Loucy (cell line): ENCODE data around the gene ZNHIT6.

Experiments used
- H2AFZ ChIP-seq: fragments of 200-600 bp; sonication (generic); 2 replicates; pipeline ENCODE4 v1.6.0; 2016; ENCODE audit warnings: antibody characterized with exemption, mild to moderate bottlenecking, low read length, moderate library complexity
- H3F3A ChIP-seq: fragments of 200-600 bp; 2 replicates; pipeline ENCODE4 v1.6.0; 2016; ENCODE audit warnings: antibody characterized with exemption, low read depth, mild to moderate bottlenecking
- H3K27me3 ChIP-seq: fragments of 200-600 bp; sonication (generic); 2 replicates; pipeline ENCODE4 v1.6.1; 2014; ENCODE audit warnings: low read length, mild to moderate bottlenecking; ENCODE audit not compliant: insufficient read depth, poor library complexity, severe bottlenecking
- H3K36me3 ChIP-seq: fragments of 200-600 bp; sonication (generic); 2 replicates; pipeline ENCODE4 v1.6.1; 2016; ENCODE audit warnings: low read length; ENCODE audit not compliant: insufficient read depth
- H3K4me1 ChIP-seq: fragments of 200-600 bp; sonication (generic); 2 replicates; pipeline ENCODE4 v1.5.1; 2014; ENCODE audit warnings: low read length, mild to moderate bottlenecking; ENCODE audit not compliant: insufficient read depth, poor library complexity, severe bottlenecking
- H3K4me2 ChIP-seq: fragments of 200-600 bp; sonication (generic); 2 replicates; pipeline ENCODE4 v1.6.0; 2014; ENCODE audit warnings: antibody characterized with exemption, low read length, low read depth, mild to moderate bottlenecking; ENCODE audit not compliant: poor library complexity, severe bottlenecking
- H3K4me3 ChIP-seq: fragments of 200-600 bp; sonication (generic); 2 replicates; pipeline ENCODE4 v1.5.1; 2014; ENCODE audit warnings: low read length, mild to moderate bottlenecking, mixed read lengths; ENCODE audit not compliant: poor library complexity, severe bottlenecking
- H3K79me2 ChIP-seq: fragments of 200-600 bp; sonication (generic); 2 replicates; pipeline ENCODE4 v1.6.1; 2014; ENCODE audit warnings: low read length; ENCODE audit not compliant: insufficient read depth
- H3K9ac ChIP-seq: fragments of 200-600 bp; sonication (generic); 2 replicates; pipeline ENCODE4 v1.6.0; 2014; ENCODE audit warnings: mild to moderate bottlenecking, low read depth, low read length, moderate library complexity; ENCODE audit not compliant: poor library complexity, severe bottlenecking
- H3K9me2 ChIP-seq: fragments of 200-600 bp; sonication (generic); replicated peaks from 2 replicates; pipeline ENCODE4 v1.6.1; 2016; ENCODE audit warnings: low read depth, low read length, mixed read lengths
- H3K9me3 ChIP-seq: fragments of 200-600 bp; sonication (generic); 2 replicates; pipeline ENCODE4 v1.6.1; 2014; ENCODE audit warnings: mild to moderate bottlenecking, antibody characterized with exemption, low read length, low read depth; ENCODE audit not compliant: insufficient read depth
- H4K20me1 ChIP-seq: fragments of 200-600 bp; sonication (generic); 2 replicates; pipeline ENCODE4 v1.6.0; 2014; ENCODE audit warnings: antibody characterized with exemption, low read length, mild to moderate bottlenecking; ENCODE audit not compliant: insufficient read depth, poor library complexity, severe bottlenecking
- EZH2phosphoT487 ChIP-seq: fragments of 200-600 bp; IDR thresholded peaks from 2 replicates; pipeline ENCODE4 v1.6.1; 2018; ENCODE audit warnings: antibody characterized with exemption, mild to moderate bottlenecking, moderate library complexity, borderline replicate concordance
- TF ChIP-seq, protein P1 (sequence below): fragments of 200-600 bp; sonication (generic); conservative IDR thresholded peaks from 2 replicates; pipeline ENCODE4 v1.5.1; 2014; ENCODE audit warnings: mild to moderate bottlenecking, antibody characterized with exemption, low read length

Gene ZNHIT6

DNA sequence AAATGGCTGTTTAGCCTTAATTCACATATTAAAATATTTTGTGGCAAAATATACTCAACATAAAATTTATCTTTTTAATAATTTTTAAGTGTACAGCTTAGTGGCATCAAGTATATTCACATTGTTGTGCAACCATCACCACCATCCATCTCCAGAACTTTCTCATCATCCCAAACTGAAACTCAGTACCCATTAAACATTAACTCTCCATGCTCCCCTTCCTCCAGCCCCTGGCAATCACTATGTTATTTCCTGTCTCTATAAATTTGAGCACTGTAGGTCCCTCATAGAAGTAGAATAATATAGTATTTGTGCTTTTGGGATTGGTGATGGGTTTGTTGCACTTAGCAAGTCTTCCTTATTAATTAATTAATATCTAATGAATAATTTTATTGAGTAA lies 98.3 kb downstream of the ZNHIT6 start:
- no peaks in the 10 kb centered on the region for H3K9me2 ChIP-seq
- no peak overlapping the region for H3K9ac ChIP-seq
- no peaks in the 10 kb centered on the region for H3K36me3 ChIP-seq
- no peak overlapping the region for H3K4me2 ChIP-seq
- TF ChIP-seq, protein P1, sequence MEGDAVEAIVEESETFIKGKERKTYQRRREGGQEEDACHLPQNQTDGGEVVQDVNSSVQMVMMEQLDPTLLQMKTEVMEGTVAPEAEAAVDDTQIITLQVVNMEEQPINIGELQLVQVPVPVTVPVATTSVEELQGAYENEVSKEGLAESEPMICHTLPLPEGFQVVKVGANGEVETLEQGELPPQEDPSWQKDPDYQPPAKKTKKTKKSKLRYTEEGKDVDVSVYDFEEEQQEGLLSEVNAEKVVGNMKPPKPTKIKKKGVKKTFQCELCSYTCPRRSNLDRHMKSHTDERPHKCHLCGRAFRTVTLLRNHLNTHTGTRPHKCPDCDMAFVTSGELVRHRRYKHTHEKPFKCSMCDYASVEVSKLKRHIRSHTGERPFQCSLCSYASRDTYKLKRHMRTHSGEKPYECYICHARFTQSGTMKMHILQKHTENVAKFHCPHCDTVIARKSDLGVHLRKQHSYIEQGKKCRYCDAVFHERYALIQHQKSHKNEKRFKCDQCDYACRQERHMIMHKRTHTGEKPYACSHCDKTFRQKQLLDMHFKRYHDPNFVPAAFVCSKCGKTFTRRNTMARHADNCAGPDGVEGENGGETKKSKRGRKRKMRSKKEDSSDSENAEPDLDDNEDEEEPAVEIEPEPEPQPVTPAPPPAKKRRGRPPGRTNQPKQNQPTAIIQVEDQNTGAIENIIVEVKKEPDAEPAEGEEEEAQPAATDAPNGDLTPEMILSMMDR: no peak
- TF ChIP-seq EZH2phosphoT487: no peak
- no peak overlapping the region for H2AFZ ChIP-seq
- no peaks in the 10 kb centered on the region for H3K27me3 ChIP-seq
- H4K20me1 ChIP-seq: no peaks in the 10 kb centered on the region
- no peaks in the 10 kb centered on the region for H3K79me2 ChIP-seq
- H3K4me1 ChIP-seq: no peaks in the 10 kb centered on the region
- H3F3A ChIP-seq: no peaks in the 10 kb centered on the region
- no peak overlapping the region for H3K4me3 ChIP-seq
- H3K9me3 ChIP-seq: no peaks in the 10 kb centered on the region

DNA sequence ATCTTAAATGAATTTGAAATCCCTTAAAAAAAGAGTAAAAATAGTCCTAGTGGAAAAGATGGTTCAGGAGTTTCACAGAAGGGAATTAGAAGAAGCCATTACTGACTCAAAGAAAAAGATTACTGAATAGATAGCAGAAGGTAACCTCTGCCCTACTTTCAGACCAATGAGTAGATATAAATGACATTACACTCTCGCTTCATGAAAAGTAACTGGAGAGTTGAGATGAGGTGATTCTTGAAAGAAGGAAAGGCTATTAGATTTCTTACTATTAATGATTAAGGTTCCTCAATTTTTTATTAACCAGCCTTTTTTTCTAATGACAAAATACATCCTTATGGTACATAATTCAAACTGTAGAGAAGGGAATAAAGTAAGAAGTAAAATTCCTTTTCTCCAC lies 99.4 kb downstream of the ZNHIT6 start:
- no peak overlapping the region for H2AFZ ChIP-seq
- no peaks in the 10 kb centered on the region for H3K9me2 ChIP-seq
- no peak overlapping the region for H3K4me2 ChIP-seq
- H3K4me1 ChIP-seq: no peaks in the 10 kb centered on the region
- TF ChIP-seq EZH2phosphoT487: no peak
- TF ChIP-seq, protein P1: no peak
- H3K27me3 ChIP-seq: no peaks in the 10 kb centered on the region
- no peaks in the 10 kb centered on the region for H3K9me3 ChIP-seq
- H3K36me3 ChIP-seq: no peaks in the 10 kb centered on the region
- H3K9ac ChIP-seq: no peak overlapping the region
- H4K20me1 ChIP-seq: no peaks in the 10 kb centered on the region
- H3K4me3 ChIP-seq: no peak overlapping the region
- H3K79me2 ChIP-seq: no peaks in the 10 kb centered on the region
- H3F3A ChIP-seq: no peaks in the 10 kb centered on the region

DNA sequence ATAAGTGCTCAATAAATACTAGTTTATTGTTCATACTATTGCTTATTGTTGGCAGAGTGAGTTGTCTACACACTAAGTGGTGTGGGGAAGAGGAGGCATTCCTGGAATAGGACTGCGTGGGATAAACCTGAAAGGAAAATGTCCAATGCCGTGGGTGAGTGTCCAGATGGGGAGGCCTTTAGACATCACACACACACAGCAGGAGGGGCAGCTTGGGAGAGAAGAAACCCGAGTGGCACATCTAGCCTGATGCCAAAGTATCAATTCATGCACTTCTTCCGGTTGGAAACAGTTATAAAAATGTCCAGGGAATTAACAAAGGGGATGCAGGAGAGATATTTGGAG lies 100.3 kb downstream of the ZNHIT6 start:
- Histone ChIP-seq H4K20me1 (no peaks in the 10 kb centered on the region), H3K4me3 (no peak overlapping the region), H3K9me3 (no peaks in the 10 kb centered on the region), H2AFZ (no peak overlapping the region), H3K36me3 (no peaks in the 10 kb centered on the region), H3F3A (no peaks in the 10 kb centered on the region), H3K9ac (no peak overlapping the region), H3K27me3 (no peaks in the 10 kb centered on the region), H3K4me1 (no peaks in the 10 kb centered on the region), H3K4me2 (no peak overlapping the region), H3K9me2 (no peaks in the 10 kb centered on the region), H3K79me2 (no peaks in the 10 kb centered on the region)
- TF ChIP-seq, protein P1: no peak
- TF ChIP-seq EZH2phosphoT487: no peak
